ENCODE measurements around the gene ARHGAP29. TPM values are rescaled to one million over a fixed set of nuclear protein-coding genes. Genes with fewer than 3 reads are reported as not detected.

Gene ARHGAP29
- total and polyA plus RNA-seq, 8 donors: 42.3 to 66.8 (median 62.1) TPM

DNA sequence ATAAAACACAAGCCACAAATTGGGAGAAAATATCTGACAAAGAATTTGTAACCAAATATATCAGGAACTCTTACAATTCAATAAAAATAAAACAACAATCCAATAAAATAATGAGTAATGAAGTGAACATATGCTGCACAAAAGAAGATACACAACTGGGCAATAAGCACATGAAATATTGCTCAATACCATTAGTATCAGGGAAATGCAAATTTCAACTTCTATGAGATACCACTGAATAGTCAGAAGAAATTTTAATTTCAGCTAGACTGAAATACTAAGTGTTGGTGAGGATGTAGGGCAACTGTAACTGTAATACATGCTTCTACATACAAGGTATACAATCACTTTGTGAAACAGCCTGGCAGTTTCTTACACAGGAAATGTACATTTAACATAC, 7.4 kb upstream of the ARHGAP29 start:
- H3K4me1 ChIP-seq: peaks cover 0 to 22% of the 10 kb centered on the region in 2 donors
- no peaks in the 10 kb centered on the region for H3K36me3 ChIP-seq
- peaks cover 0 to 79% of the 10 kb centered on the region in 2 donors for H3K27me3 ChIP-seq
- no peak for TF ChIP-seq CTCF (IDR thresholded peaks at IDR 0.05)
- ATAC-seq (no peak), DNase-seq (no peak)
- peak overlapping the region in 1 of 2 donors; percentile 84 for H3K27ac ChIP-seq
- intact Hi-C loops (cut with DNase I): no loop called here
- peak overlapping the region in 1 of 2 donors; percentile 52 for H3K4me3 ChIP-seq
- peaks cover 0 to 12% of the 10 kb centered on the region in 2 donors for H3K9me3 ChIP-seq

GRCh38 chr1:94243665-94244064, 6.3 kb upstream of the ARHGAP29 start:
- DNase-seq (no peak), ATAC-seq (no peak)
- Histone ChIP-seq H3K27ac (no peak overlapping the region), H3K9me3 (peaks cover 0 to 12% of the 10 kb centered on the region in 2 donors), H3K4me3 (no peak overlapping the region), H3K4me1 (peaks cover 0 to 22% of the 10 kb centered on the region in 2 donors), H3K36me3 (no peaks in the 10 kb centered on the region), H3K27me3 (peaks cover 0 to 79% of the 10 kb centered on the region in 2 donors)
- intact Hi-C loops (cut with DNase I): no loop called here
- no peak for TF ChIP-seq CTCF (IDR thresholded peaks at IDR 0.05)

DNA sequence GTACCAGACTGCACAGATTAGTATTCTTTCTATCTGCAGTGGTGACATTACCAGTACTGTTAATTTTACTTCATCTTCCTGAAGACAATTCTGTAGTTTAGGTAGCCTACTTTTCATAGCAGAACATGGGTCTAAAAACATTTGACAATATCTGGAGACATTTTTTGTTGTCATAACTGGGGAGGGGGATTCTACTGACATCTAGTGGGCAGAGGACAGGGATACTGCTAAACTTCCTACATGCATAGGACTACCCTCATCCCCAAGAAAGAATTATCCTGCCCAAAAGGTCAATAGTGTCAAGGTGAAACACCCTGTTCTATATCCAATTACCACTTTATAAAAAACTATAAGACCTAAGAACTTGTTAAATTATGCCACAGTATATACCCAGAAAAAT, 3.4 kb upstream of the ARHGAP29 start:
- peak in 1 of 4 donors; percentile 40 for DNase-seq
- Histone ChIP-seq H3K36me3 (no peaks in the 10 kb centered on the region), H3K27me3 (peaks cover 0 to 79% of the 10 kb centered on the region in 2 donors), H3K9me3 (peaks cover 0 to 12% of the 10 kb centered on the region in 2 donors), H3K27ac (no peak overlapping the region), H3K4me1 (peaks cover 0 to 19% of the 10 kb centered on the region in 2 donors), H3K4me3 (no peak overlapping the region)
- TF ChIP-seq CTCF (IDR thresholded peaks at IDR 0.05): no peak
- ATAC-seq: no peak
- intact Hi-C loops (cut with DNase I): no loop called here

DNA sequence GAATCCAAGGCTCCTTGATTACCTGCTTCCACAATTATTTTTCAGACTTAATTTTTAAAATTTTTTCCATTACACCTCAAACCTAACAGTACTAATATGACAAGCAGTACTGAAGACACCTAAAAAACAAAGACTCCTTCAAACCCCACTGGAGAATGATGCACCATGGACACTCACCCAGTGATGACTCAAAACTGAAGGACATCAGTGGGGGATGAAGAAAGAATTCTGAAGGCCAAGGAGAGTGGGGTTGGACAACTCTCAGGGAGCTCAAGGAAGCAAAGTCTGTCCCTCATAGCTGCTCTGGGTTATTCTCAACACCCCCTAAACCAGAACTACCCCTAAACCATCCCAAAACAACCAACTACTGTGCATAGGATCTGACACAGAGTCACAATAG, 2.4 kb upstream of the ARHGAP29 start:
- no peak overlapping the region for H3K4me3 ChIP-seq
- intact Hi-C loops (cut with DNase I): loop anchor here in 1 of 2 donors (5.0 to 10.0 kb wide), 2 partner anchors 88 to 175 kb away; no protein-coding TSS in a partner anchor

GRCh38 chr1:94239051-94239450, 1.7 kb upstream of the ARHGAP29 start:
- DNase-seq (no peak), ATAC-seq (no peak)
- H3K36me3 ChIP-seq: no peaks in the 10 kb centered on the region
- no peak overlapping the region for H3K4me3 ChIP-seq
- H3K27me3 ChIP-seq: peaks cover 0 to 81% of the 10 kb centered on the region in 2 donors
- no peak for TF ChIP-seq CTCF (IDR thresholded peaks at IDR 0.05)
- H3K4me1 ChIP-seq: peaks cover 0 to 21% of the 10 kb centered on the region in 2 donors
- H3K27ac ChIP-seq: no peak overlapping the region
- intact Hi-C loops (cut with DNase I): loop anchor here in 1 of 2 donors (5.0 to 10.0 kb wide), 2 partner anchors 88 to 174 kb away; no protein-coding TSS in a partner anchor
- peaks cover 0 to 12% of the 10 kb centered on the region in 2 donors for H3K9me3 ChIP-seq

More for the DNA sequence above, 2.4 kb upstream of the ARHGAP29 start:
- ATAC-seq (no peak), DNase-seq (no peak)
- peaks cover 0 to 79% of the 10 kb centered on the region in 2 donors for H3K27me3 ChIP-seq
- H3K9me3 ChIP-seq: peaks cover 0 to 12% of the 10 kb centered on the region in 2 donors
- no peaks in the 10 kb centered on the region for H3K36me3 ChIP-seq
- peaks cover 0 to 21% of the 10 kb centered on the region in 2 donors for H3K4me1 ChIP-seq
- no peak for TF ChIP-seq CTCF (IDR thresholded peaks at IDR 0.05)
- no peak overlapping the region for H3K27ac ChIP-seq

All from left lung (tissue), 10 donors.